NOMO-1 treated with dmso at 0.1 percent for 144 hours (cell line): ENCODE results near the gene RPA3.
A peak's percentile ranks its signal among the peaks of the same experiment; 100 is the strongest.

Source experiments
- DNase-seq: peaks from one replicate; lab custom pipeline; 2025; ENCODE audit not compliant: unreplicated experiment; lab: John Stamatoyannopoulos, UW

Gene RPA3

GRCh38 chr7:7654964-7655715 lies 63.3 kb downstream of the RPA3 start:
- no peak for DNase-seq

DNA sequence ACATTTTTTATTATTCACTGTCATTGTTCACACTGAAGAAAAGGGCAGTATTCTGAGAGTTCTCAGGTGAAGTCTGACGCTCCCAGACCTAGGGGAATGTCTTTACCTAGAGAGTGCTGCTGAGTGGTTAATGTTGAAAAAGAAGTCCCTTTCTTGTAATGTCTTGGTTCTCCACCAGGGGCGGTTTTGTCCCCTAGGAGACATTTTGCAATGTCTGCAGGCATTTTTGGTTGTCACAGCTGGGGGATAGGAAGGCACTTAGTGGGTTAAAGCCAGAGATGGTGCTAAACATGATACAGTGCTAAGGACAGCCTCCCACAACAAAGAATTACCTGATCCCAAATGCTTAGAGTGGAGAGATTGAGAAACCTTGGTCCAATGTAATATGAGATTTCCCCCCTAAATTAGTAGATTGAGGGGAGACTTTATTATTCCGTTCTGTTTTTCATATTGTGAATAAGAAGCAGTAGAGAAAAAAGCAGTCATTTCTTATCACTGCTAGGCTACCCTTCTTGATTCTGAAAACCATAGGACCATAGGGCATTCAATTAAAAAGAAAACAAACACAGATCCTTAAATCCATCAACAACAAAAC lies 64.7 kb downstream of the RPA3 start:
- no peak for DNase-seq

DNA sequence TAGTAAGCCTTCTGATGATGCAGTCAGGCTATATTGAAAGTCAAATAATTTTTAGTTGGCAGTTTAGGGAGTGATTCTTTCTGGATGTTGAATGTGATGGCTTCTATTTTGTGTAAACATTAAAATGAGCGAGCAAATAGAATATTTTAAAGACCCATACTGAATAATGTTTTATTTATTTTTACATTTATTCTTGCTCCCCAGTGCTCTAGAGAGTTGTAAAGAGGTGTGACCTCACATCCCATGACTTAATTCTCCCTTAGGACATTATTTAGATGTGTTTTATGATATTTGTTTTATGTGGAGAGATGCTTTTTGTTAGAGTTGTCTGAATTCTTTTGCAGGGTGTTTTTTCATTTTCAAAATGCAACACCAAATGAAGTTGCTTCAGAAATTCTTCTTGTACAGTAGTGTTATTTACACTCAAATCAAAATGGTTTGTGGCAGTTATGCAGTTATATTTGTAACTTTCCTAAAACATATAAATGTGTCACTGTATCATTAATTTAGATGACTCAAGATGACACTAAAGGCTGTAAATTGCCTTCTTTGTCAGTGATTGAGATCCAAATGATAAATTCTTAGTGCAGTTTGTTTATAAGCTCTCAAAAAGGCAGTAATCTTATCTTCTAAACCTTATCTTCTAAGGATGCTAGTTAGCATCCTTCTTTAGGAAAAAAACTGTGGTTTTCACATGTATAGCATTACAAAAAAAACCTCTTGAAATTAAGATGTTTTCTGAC lies 65.4 kb downstream of the RPA3 start:
- DNase-seq: no peak

DNA sequence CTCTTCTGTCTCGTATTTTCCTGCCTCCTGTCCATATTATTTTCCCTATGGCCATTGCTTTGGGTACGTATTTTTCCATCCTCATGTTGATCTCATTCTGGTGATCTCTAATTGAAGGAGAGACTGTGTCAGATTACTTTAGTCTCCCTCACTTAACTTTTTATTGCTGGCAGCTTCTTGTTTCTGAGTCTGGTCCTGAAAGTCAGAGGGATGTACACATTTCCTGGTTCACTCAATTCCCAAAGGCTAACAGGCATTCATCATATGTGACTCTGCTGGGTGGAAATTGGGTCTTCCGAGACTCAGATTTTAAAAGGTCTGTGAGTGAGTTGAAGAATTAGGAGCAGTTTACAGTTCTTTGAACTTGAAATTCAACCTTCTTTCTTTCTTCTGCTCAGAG lies 66.9 kb downstream of the RPA3 start:
- DNase-seq: no peak

DNA sequence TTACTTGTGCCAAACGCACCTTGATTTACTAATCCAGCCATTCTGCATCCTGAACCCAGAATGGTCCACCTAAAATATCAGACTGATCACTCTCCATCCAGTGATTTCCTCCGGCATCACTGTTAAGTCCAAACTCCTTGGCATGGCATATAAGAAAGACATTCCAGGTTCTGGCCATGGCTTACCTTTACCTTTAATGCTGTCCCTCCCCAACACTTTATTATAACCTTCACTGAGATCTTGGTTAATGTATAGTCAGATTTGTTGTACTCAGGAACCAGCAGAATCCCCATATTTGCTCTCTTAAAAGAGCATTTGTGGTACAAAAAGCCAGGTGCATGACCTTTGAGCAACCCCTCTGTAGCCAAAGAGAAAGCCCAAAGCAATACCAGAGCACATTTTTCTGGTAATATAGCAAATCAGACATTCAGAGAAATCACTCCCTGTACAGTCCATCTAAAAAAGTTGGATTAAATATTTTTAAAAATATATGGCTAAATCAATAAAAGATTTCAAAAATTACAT lies 67.7 kb downstream of the RPA3 start:
- DNase-seq: no peak

- DNase-seq: no peak
Observed at GRCh38 chr7:7647495-7648036, 70.8 kb downstream of the RPA3 start.

DNA sequence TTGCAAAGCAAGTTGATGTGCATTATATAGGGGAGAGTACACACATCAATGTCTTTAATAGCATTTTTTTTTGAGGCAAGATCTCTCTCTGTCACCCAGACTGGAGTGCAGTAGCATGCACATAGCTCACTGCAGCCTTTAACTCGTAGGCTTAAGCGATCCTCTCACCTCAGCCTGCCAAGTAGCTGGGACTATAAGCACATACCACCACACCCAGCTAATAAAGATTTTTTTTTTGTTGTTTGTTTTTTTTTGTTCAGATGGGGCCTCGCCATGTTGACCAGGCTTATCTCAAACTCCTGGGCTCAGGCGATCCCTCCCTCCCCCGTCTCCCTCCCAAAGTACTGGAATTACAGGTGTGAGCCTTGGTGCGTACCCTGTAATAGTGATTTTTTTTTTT lies 76.3 kb downstream of the RPA3 start:
- DNase-seq: no peak

DNA sequence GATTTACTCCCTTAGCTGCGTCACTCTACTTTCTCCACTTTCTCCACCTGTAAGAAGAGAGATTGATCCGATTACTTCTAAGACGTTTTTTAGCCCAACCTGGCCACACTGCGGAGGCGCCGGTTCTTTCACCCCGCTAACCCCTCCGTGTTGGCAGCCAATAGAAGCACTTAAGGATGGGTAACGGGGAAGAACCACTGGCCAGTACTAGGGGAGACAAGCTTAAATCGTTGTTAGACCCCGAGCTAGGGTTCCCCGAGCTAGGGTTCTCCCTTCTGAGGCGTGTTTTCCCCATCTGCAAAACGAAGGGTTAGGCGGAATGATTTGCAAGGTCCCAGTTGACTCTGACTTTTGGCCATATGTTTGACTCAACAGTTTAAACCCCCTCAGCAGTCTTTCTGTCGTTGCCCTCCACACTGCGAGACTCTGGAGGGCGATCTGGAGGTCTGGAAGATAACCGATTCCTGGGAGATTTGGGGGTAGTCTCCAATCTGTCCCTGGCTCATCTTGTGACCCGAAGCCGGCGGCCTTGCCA lies 77.2 kb downstream of the RPA3 start:
- no peak for DNase-seq

DNA sequence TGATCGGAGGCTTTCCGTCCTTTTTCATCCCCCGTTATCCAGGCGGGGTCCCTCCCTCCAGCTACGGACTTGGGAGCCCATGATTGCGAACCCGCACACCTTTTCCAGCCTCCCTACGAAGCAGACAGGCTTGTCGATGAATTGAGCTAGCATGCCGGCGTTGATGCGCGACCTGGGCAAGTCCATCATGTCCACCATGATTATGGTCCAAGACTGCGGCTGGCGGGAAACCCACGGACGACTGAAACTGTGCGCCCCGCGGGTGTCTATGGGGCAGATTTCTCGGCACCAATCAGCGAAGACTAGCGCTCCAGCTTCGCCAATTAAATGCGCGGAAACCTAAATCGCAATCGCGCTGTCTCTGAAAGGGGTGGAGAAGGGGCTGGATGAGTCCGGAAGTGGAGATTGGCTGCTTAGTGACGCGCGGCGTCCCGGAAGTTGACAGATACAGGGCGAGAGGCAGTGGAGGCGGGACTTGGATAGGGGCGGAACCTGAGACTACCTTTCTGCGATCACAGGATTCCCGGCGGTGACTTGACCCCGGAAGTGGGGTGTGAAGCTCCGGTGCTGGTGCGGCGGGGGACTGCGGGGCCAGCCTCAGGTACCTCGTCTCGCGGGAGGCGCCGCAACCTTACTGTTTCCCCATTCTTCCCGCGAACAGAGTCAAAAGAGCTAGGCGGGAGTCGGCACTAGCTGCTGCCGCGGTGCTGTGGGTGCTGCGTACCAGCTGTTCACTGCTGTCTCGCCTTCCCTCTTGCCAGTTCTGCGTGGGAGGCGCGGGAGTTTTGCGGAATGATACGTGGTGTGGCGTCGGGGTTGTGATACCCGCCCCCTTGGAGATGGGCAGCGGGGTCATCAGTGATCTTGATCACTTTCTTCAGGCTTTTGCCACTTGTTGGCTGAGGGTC lies 77.9 kb downstream of the RPA3 start, which contains the start of gene UMAD1:
UMAD1 (plus strand) TSS at position 532 of the 908 bp plus-strand sequence. CDS start 32,620 bp downstream, outside the sequence.
- peak; percentile 98 for DNase-seq

- no peak for DNase-seq
Observed at GRCh38 chr7:7639847-7640220, 78.6 kb downstream of the RPA3 start.

DNA sequence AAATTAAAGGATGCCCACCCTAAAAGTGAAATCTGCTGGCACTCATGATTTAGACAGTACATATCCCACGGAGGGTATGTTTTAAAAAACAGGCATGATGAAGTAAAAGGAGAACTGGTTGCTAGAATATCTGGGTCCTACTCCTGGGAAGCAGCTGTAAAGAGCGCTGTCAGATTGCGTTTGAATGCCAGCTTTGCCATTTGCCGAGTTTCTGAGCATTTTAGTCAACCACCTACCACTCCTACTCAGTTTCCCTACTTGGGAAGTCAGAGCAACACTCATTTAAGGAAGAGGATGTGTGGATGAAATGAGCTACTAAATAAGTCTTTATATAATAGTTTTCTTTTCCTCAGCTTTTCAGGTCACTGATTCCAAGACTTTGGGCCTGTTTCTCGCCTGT lies 79.0 kb downstream of the RPA3 start:
- DNase-seq: no peak

DNA sequence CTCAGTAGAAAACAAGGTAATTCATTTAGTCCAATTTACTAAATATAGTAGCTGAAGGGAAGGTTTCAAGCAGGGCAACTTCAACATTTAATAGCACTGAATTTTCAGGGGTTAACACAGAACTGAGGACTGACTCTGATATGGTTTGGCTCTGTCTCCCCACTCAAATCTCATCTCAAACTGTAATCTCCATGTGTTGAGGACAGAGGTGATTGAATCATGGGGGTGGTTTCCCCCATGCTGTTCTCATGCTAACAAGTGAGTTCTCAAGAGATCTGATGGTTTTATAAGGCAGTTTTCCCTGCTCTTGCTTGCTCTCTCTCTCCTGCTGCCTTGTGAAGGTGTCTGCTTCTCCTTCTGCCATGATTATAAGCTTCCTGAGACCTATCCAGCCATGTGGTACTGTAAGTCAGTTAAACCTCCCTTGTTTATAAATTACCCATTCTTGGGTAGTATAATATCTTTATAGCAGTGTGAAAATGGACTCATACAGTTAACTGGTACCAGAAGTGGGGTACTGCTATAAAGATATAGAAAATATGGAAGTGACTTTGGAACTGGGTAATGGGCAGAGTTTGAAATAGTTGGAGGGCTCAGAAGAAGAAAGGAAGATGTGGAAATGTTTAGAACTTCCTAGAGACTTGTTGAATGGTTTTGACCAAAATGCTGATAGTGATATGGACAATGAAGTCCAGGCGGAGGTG lies 87.6 kb downstream of the RPA3 start:
- DNase-seq: no peak

GRCh38 chr7:7628476-7628875 lies 89.9 kb downstream of the RPA3 start:
- no peak for DNase-seq

GRCh38 chr7:7620644-7621210 lies 97.7 kb downstream of the RPA3 start:
- DNase-seq: no peak

- no peak for DNase-seq
Observed at GRCh38 chr7:7620236-7620635, 98.2 kb downstream of the RPA3 start.

DNA sequence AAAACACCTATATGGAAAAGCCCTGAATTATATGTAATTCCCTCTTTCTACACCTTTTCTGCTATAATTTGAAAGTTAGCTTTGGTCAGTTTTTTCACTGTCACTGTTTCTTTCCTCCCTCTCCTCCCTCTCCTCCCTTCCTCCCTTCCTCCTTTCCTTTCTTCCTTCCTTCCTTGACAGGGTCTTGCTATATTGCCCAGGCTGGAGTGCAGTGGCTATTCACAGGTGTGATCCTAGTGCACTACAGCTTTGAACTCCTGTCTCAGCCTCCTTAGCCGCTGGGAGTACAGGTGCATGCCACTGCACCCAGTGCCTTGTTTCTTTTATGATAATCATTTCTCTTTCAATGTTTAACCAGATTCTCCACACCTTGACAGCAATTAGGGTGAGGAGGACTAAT lies 100.0 kb downstream of the RPA3 start:
- DNase-seq: no peak

DNA sequence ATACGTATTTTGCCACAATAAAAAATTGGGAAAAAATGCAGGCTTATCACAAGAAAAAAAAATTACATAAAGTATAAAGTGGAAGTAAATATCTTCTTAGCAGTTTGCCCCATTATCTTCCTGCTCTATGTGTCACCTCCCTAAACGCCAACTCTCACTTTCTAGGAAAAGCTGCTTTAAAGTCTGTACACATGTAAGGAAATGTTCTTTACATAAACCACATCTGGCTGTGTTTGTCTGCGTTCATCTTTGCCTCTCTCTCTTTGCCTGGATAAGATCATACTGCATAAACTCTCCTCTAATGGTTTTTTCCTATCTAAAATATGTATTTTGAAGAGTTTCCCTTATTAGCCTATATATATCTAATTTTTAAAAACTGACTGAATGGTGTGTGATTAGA lies 100.9 kb downstream of the RPA3 start:
- no peak for DNase-seq

- no peak for DNase-seq
Observed at GRCh38 chr7:7614018-7614741, 104.2 kb downstream of the RPA3 start.

- DNase-seq: no peak
Observed at GRCh38 chr7:7613210-7613609, 105.2 kb downstream of the RPA3 start.
